ENCODE measurements around the gene PPFIBP1.

DNA sequence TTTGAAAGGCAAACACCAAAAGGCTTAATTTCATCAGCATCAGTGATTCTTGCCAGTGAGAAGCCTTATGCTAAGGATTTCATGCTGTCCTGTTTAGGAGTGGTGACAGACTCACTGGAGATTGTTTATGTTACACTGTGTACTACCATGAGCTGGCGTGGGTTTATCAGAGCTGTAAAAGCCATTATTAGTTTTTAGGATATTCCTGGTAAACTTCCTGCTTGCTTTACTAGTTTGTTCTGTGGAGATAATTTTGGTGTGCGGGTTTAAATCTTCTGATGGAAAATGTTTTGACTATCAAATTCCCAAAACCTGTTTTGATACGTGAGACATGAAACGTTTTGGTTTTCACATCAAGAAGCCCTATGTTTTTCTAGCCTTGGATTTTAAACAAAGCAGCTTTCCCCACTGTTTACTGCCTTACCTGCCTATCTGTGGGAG lies 15.2 kb downstream of the PPFIBP1 start:
- TF ChIP-seq EP300 (IDR thresholded peaks at IDR 0.05) = no peak
- TF ChIP-seq CTCF (IDR thresholded peaks at IDR 0.05) = no peak
- no peak for TF ChIP-seq POLR2A (IDR thresholded peaks at IDR 0.05)

Measured in suprapubic skin (tissue), 3 donors.